ENCODE data around the gene WASF3. TPM values are rescaled to one million over a fixed set of nuclear protein-coding genes. Genes with fewer than 3 reads are reported as not detected.

Gene WASF3
- total RNA-seq, 4 donors from 2014 or later = 5.9 to 37.5 (median 12.5) TPM

DNA sequence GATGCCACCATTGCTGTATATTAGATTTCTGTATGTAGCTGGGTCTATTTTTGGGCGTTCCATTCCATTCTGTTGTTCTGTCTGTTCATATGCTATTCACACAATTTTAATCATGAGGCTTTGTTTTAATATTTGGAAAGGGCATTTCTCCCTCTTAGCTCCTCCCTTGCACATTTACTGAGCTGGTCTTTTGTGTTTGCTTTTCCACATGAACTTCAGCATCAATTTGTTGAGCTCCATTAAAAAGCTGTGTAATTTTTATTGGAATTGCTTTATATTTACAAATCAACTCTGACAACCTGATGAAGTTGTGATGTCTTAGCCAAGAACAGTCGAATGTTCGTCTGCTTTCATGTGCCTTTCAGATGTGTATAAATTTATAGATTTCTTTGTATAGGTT lies 14.0 kb downstream of the WASF3 start:
- no peaks in the 10 kb centered on the region for H3K9me3 ChIP-seq
- no peak for TF ChIP-seq POLR2A (IDR thresholded peaks at IDR 0.05)
- TF ChIP-seq, protein P1, sequence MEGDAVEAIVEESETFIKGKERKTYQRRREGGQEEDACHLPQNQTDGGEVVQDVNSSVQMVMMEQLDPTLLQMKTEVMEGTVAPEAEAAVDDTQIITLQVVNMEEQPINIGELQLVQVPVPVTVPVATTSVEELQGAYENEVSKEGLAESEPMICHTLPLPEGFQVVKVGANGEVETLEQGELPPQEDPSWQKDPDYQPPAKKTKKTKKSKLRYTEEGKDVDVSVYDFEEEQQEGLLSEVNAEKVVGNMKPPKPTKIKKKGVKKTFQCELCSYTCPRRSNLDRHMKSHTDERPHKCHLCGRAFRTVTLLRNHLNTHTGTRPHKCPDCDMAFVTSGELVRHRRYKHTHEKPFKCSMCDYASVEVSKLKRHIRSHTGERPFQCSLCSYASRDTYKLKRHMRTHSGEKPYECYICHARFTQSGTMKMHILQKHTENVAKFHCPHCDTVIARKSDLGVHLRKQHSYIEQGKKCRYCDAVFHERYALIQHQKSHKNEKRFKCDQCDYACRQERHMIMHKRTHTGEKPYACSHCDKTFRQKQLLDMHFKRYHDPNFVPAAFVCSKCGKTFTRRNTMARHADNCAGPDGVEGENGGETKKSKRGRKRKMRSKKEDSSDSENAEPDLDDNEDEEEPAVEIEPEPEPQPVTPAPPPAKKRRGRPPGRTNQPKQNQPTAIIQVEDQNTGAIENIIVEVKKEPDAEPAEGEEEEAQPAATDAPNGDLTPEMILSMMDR (IDR thresholded peaks at IDR 0.05) = no peak
- no peaks in the 10 kb centered on the region for H3K27me3 ChIP-seq
- intact Hi-C loops (cut with DNase I; ENCODE audit: low total_unique reads) = no loop called here
- H3K4me1 ChIP-seq = no peaks in the 10 kb centered on the region
- H3K36me3 ChIP-seq = no peaks in the 10 kb centered on the region
- H3K27ac ChIP-seq = no peak overlapping the region
- no peak for DNase-seq
- no peak overlapping the region for H3K4me3 ChIP-seq

DNA sequence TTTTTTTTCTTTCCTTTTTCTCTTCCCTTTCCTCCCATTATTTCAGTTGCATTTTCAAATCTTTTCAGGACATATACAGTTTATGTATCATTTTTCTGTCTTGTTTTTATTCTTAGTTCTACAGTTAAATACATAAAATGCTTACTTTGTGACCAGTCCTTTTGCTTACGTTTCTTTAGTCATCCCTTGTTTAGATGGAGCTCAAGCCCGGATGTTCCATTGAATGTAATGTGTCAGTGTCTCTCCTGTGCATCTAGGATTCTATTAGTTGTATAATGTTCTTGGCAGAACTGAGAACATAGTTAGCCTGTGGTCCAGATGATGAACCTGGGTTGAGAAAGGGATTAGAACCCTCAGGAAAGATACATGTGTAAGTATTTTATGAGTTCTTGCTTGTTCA lies 17.8 kb downstream of the WASF3 start:
- intact Hi-C loops (cut with DNase I; ENCODE audit: low total_unique reads) = no loop called here
- no peaks in the 10 kb centered on the region for H3K9me3 ChIP-seq

DNA sequence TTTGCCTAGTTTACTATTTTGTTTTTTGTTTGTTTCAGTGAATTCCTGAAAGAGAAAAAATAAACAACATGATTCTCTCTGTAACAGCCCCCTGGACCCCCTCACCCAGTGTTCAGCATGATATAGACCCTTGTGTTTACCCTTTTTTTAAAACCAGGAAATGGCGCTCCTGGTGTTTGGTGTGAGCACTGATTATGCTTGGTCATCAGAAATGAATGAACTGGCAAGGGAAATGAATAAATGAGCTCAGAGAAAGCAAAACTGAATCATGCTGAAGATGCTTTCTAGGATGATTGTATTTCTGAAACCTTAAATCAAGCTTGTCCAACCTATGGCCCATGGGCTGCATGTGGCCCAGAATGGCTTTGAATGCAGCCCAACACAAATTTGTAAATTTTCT lies 22.1 kb downstream of the WASF3 start:
- intact Hi-C loops (cut with DNase I; ENCODE audit: low total_unique reads) = no loop called here
- Histone ChIP-seq H3K4me1 (no peaks in the 10 kb centered on the region), H3K27me3 (no peaks in the 10 kb centered on the region), H3K36me3 (no peaks in the 10 kb centered on the region), H3K4me3 (no peak overlapping the region), H3K27ac (no peak overlapping the region), H3K9me3 (no peaks in the 10 kb centered on the region)
- DNase-seq = no peak
- TF ChIP-seq POLR2A (IDR thresholded peaks at IDR 0.05) = no peak
- TF ChIP-seq, protein P1 (IDR thresholded peaks at IDR 0.05) = no peak

More for the DNA sequence above, 17.8 kb downstream of the WASF3 start:
- H3K36me3 ChIP-seq = no peaks in the 10 kb centered on the region
- no peaks in the 10 kb centered on the region for H3K27me3 ChIP-seq
- H3K4me1 ChIP-seq = no peaks in the 10 kb centered on the region
- H3K27ac ChIP-seq = no peak overlapping the region
- DNase-seq = no peak
- TF ChIP-seq, protein P1 (IDR thresholded peaks at IDR 0.05) = no peak
- TF ChIP-seq POLR2A (IDR thresholded peaks at IDR 0.05) = no peak
- H3K4me3 ChIP-seq = no peak overlapping the region

DNA sequence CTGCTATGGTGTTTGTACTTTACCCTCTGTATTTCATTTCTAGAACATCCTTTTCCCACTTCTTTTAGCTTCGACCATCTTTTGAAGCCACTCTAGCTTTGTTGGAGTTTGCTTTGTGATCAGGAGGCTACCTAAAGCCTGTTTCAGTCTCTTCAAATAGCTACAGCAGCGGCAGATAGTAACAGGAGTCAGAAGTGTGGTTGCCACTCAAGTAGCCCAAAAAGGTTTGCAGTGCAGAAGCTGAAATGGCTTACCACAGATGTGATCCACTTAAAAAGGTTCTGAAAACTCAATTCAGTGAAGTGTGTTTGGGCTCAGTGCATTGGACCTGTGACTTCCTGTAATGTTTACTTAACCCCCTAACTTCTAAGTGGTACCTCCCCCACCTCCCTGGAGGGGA lies 26.2 kb downstream of the WASF3 start:
- intact Hi-C loops (cut with DNase I; ENCODE audit: low total_unique reads) = no loop called here
- DNase-seq = no peak
- H3K27me3 ChIP-seq = no peaks in the 10 kb centered on the region
- H3K27ac ChIP-seq = no peak overlapping the region
- no peak for TF ChIP-seq POLR2A (IDR thresholded peaks at IDR 0.05)
- TF ChIP-seq, protein P1 (IDR thresholded peaks at IDR 0.05) = no peak
- H3K4me3 ChIP-seq = no peak overlapping the region
- no peaks in the 10 kb centered on the region for H3K36me3 ChIP-seq
- H3K4me1 ChIP-seq = no peaks in the 10 kb centered on the region
- H3K9me3 ChIP-seq = no peaks in the 10 kb centered on the region

DNA sequence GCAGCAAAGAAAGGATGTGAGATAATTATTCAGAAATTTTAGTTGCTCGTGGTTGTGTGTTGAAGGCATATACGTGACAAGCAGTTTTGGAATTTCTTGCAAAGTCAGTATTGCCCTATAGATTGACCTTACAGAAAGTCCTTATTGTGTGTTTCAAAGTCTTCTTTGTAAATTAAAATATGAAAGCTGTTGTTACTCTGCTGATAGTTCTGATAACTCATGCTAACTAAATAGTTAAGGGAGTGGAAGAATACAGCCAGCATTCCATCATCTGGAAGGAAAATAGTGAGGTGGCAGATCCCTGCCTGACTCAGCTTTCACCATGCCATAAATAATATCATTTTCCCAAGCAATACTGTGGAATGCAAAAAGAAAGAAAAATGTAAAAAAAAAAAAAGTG lies 27.2 kb downstream of the WASF3 start:
- no peaks in the 10 kb centered on the region for H3K36me3 ChIP-seq
- intact Hi-C loops (cut with DNase I; ENCODE audit: low total_unique reads) = no loop called here
- H3K4me3 ChIP-seq = no peak overlapping the region
- TF ChIP-seq, protein P1 (IDR thresholded peaks at IDR 0.05) = no peak
- TF ChIP-seq POLR2A (IDR thresholded peaks at IDR 0.05) = no peak
- H3K9me3 ChIP-seq = no peaks in the 10 kb centered on the region
- H3K27ac ChIP-seq = no peak overlapping the region
- no peaks in the 10 kb centered on the region for H3K27me3 ChIP-seq
- H3K4me1 ChIP-seq = no peaks in the 10 kb centered on the region
- DNase-seq = no peak
